HG03469 (cell line): ENCODE results near the gene NLGN4X.

Experiments used
- ATAC-seq: cut with Tn5 transposase; IDR thresholded peaks from one replicate; pipeline ENCODE4 v1.9.1; 2021; ENCODE audit warnings: mild to moderate bottlenecking, moderate library complexity, moderate number of reproducible peaks; ENCODE audit not compliant: unreplicated experiment

Gene NLGN4X

DNA sequence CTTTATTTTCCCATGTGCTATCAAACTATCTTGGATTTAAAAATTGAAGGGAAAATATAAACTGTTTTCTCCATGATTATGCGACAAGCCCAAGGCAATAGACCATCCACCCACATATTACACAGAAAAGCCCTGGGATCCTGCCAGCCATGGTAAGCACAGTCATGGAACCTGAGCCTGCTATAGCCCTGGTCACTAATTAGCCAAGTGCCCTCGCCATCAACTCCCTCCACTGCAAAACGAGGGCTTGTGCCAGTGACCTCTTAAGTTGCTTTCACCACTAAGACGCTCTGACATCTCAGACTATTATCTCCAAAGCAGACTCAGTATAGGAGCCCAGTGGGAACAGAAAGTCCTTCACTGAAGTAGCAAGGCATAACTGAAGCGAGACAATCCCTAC lies 69.2 kb downstream of the NLGN4X start:
- no peak for ATAC-seq

DNA sequence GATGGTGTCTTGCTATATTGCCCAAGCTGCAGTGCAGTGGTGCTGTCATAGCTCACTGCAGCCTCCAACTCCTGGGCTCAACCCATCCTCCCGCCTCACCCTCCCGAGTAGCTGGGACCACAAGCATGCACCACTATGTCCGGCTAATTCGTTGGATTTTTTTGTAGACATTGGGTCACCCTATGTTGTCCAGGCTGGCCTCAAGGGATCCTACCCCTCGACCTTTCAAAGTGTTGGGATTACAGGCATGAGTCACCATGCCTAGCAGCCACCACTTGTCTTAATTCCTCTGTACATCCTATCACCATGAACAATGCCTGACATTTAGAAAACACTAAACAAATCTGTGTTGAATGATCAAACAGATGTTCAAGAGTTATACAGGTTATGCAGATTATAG lies 76.7 kb downstream of the NLGN4X start:
- no peak for ATAC-seq

DNA sequence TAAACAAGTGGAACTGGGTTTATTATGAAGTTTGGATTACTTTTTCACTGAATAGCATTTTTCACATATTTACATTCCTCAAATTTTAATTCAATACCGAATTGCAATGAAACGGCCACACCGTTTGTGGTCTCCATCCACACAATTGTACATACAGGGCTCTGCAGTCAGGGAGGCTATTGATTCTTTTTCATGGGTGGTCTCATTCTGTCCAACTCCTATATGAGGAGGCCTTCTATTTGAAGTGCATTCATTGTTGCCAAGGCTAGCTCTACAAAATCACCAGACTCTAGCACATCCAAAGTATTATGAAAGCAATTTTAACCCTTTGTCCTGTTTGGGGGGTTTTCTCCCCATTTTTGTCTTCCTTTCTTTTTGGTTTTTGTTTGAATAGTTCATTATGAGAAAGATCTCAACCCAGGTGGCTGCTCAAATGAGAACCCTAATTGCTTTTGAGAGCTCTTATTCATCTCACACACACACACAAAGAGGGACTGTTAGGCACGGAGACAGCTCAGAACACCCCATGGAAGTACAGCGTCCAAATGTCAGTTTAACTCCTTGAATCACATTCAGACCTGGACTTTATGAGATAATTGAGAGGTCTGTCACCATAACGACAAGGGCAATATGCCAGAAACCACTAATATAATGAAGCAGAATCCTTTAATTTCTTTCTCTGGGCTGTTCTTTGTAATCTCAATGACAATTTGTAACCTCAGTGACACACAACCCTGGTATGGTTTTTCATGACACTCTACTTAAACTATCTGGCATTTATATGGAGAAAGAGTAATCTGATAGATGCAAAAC lies 79.4 kb downstream of the NLGN4X start:
- no peak for ATAC-seq

DNA sequence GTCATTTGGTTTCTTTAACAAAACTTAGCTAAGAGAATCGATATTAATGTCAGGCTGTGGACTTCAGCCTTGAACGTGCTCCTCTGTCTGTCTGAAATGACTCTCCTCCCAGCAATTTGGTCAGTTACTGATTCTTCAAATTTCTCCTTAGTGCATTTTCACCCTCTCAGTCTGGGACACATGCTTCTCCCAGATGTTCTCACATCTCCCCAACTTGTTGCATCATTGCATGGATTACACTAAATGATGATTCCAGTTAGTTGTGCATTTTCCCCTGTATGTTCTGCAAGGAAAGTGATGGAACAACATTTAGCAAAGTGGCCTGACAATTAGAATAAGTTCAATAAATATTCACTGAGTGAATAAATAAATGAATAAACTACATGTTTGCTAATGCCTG lies 94.4 kb downstream of the NLGN4X start:
- no peak for ATAC-seq

DNA sequence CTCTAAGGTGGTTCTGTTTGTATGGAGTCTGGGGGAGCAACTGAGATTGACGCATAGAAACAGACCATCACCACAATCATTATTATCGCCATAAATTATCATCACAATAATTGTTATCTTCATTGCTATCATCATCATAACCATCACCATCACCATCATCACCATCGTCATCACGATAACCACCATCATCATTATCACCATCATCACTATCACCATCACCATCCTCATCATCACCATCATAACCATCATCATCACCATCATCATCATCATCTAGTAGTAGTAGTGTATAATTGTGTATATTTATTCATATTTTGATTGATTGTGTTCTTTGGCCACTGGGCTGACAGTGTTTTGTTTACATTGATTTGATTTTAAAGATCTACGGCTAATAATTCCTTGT lies 95.7 kb downstream of the NLGN4X start:
- ATAC-seq = no peak

DNA sequence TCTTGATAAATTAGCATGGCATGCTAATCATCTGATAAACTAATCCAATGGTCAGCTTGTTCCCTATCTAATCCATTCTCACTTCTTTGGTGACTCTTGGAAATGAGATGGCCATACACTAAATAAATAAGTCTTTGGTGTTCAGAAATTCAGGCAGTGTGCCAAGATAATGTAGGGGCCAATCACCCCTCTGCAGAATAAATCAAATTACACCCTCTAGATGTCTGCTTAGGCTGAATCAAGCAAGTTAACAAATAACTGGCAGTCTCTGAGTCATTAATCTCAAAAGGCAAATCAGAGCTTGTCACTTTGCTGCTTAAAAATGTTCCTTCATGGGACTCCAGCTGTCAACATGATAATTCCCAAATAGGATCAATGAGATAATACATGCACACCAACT lies 97.4 kb downstream of the NLGN4X start:
- no peak for ATAC-seq

DNA sequence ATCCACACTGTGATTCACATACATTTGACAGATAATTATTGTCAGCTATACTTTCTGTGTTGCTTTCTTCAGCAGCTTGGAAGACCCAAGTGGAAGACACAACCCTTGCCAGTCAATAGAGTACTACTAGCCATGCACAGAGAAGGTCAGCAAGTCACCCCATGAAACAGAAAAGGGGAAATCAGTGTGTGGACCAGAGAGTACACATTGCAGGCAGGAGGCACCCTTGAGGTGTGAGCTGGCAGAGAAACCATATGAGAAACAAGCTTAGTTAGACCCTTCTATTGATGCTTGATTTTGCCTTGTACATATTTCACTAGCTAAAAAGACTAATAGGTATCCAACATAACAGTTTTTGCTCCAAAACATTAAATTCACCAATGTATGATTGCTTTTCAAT lies 99.5 kb downstream of the NLGN4X start:
- ATAC-seq = no peak

DNA sequence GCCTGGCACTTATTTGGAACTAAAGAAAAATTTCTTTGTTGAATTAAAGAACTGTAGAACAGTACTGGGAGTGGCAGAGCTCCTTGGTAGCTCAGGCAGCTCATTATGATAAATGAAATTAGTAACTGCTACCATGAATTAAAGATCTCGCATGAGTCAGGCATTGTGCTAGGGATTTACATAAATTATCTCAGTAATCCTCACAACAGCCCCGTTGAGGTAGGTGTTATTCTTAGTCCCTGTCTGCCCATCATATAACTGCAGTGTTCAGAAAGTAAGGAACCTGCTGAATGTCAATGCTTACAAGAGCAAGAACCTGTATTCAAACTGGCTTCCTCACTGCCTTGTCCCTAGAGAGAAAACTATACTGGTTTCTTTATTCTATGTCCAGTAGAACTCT lies 108.3 kb downstream of the NLGN4X start:
- no peak for ATAC-seq

DNA sequence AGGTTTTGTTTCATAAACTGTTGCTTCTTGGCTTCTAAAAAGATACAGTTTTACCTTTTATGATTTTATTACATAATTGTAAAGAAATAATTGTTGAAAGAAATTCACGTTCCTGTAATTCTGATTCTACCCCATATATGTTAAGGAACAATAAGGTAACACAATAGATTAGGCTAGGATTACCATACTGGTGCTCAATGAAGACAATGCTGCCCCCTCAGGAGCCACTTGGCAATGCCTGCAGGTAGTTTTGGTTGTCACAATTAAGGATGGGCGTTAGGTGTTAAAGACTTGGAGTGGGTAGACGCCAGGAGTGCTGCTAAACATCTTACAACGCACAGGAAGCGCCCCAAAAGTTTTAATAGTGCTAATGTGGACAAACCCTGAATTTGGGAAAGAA lies 133.2 kb downstream of the NLGN4X start:
- no peak for ATAC-seq

DNA sequence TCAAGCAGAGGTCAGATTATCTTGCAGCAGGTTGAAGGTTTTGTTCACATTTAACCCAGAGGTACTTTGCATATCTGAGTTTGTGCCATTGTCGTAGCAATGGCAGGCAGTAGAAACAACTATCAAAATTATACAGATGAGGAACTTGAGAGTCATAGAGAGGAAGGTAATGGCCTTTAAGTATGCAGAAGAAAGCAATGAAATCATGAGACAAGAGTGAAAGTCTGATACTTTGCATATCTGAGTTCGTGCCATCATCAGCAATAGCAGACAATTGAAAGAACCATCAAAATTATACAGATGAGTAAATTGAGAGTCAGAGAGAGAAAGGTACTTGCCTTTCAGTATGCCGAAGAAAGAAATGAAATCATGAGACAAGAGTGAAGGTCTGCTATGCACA lies 154.1 kb downstream of the NLGN4X start:
- no peak for ATAC-seq

DNA sequence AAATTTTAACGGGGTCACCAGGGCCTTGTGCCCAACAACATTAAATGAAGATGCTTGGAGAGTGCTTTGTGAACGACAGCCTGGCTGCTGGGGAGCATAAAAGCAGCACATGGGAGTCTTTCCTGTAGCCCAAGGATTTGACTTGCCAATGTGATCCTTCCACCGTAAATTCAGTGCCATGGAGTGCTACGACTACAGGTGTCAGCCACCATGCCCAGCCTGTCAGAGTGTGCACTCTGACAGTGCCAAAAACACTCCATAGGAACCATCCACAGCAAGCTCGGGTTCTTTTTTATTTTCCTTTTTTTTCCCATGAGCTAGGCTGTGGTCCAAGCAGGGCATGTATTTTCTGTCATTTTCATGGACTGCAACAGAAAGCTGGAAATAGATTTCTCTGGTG lies 156.9 kb downstream of the NLGN4X start:
- ATAC-seq = no peak

DNA sequence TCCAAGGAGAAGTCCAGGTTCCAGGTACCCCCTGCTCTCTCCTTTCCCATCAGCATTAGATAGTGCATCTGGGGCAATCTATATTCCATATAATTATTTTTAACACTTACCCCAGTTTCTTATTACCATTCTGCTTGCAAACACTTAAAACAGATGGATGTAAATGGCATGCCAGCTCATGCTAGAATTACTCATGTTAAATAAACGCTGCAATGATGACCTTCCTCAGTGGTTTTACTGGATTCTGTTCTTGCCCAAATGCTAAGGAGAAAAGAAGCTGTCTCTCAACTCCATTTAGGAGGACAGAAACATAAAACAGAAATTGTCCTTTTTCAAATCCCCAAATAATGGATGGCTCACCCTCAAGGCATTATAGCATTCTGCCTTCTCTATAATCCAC lies 161.1 kb downstream of the NLGN4X start:
- no peak for ATAC-seq

DNA sequence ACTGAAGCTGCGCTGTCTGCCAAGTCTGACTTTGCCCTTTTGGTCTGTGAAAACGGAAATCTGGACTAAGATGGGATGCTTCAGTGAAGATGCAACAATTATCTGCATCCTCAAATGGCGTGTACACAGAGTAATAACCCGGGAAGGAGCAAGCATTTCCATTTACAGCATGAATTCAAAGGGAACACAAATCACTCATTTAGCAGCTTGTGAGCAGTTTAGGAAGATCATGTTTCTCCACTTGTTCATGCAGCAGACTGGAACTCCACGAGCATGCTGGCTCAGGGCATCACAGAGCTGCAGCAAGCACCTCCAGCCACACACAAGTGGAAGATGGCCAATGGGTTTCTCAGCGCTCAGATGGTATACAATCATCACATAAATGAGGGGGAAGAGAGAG lies 175.5 kb downstream of the NLGN4X start:
- ATAC-seq = no peak

DNA sequence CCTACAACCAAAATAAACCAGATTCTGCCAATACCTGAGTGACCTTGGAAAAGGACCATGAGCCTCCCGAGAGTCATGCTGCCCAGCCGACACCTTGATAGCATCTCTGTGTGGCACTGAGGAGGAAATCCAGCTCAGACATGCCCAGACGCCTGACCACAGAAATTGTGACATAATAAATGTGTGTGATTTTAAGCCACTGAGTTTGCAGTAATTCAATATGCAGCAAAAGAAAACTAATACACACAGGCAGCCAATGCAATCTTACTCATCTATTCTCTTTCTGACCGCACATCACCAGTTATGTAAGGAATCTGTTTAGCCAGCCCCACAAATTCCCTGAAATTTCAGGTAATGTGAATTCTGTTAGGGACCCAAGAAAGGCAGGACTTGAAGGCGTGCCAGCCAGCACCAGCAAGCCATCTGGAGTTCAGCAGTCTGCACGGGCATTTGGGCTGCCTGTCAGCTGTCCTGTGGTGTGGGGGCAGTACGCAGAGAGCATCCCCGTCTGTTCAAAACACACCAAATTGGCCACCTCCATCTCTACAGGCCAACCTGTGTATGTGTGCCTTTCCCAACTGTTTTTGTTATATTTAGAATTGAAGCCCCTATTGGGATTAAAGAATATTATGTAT lies 176.4 kb downstream of the NLGN4X start:
- ATAC-seq = no peak

DNA sequence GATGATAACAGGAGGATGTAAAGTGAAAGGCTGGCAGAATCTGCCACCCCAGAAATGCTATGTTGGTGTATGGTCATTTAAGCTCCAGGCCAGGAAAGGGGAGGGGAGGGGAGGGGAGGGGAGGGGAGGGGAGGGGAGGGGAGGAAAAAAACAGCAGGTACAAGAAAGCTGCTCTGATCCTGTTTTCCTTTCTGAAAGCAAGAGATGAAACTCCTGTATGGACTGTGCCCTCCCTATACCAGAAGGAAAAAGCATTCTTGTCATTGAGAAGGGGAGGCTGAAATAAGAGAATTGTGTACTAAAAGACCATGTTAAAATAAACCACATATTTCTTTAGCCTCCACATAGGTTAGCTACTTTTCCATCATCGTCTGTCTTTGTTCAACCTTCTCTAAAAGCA lies 179.5 kb downstream of the NLGN4X start:
- ATAC-seq = no peak

DNA sequence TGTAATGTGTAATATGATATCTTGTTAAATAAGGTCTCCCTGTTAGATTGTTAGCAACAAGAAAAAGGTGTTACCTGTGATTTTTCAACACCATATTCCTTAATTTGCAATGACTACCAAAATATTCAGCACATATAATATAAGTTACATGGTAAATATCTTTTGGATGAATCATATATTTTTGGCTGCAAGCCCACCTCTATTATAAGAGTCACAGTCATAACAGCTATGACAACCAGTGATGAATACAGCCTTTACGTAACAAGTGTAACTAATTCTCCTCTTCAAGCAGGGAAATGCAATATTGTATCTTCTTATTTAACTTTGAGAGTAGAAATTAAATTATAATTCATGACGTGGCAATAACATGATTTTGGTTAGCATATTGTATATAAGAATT lies 187.0 kb downstream of the NLGN4X start:
- no peak for ATAC-seq

DNA sequence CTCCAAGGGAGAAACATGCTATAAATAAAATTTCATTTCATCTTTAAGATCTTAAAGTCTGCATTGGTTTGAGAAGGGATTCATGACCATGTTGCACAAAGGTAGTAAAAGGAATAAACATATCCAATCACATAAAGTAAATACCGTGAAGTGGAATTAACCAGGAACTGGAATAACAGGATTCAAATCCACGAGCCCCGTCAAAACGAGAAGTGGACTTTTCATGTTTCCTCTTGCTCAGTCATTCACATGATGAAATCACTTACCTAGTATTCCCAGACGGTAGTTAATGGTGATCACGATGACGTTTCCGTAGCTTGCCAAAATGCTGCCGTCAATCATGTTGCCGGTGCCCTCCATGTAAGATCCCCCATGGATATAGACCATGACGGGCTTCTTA lies 199.7 kb downstream of the NLGN4X start:
- ATAC-seq = no peak

DNA sequence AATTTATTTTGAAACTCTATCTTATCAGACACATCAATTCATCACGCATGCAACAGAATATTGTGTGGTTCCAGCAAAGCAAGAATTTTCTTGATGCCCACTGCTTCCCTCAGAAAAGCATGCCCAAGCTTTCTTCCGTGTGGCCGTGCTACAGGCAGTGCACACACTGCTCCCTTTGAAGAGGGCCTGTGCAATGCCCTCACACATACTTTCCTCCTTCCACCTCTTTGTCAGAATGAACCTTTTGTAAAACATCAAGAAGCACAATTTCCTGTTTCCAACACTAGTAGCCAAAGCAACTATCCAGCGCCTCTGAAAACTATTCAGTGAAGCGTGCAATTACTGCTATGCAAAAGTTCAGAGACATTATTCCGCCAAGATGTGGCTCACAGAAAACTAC lies 201.7 kb downstream of the NLGN4X start:
- no peak for ATAC-seq

DNA sequence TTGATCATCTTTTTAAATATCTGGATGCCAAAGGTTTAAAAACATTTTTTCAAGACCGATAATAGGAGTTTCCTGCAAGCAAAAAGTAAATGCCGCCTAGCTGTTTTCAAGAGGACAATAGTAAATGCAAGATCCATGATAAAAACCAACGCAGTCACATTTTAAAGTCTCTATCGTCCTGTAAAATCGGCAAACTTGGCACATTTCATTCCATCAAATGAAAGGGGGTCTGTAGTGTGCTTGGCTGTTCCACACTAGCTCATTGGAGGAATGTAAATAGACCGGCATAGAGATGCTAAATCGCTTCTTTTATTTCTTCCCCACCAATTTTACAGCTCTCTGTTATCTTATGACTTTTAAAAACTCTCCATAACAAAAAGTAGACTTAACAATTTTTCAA lies 202.2 kb downstream of the NLGN4X start:
- no peak for ATAC-seq

DNA sequence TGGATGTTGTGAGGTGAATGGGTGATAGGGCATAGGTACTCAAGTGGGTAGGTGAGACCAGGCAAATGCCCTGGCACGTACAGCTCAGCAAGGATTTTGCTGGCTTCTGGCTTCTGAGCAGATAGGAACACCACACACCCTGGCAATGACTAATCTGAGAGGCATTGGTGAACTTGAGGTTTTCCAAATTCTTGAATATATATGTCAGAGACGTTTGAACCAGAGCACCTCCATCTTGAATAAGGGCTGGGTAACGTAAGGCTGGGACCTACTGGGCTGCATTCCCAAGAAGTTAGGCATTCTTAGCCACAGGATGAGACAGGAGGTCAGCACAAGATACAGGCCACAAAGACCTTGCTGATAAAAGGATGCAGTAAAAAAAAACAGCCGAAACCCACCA lies 204.5 kb downstream of the NLGN4X start:
- ATAC-seq = no peak

DNA sequence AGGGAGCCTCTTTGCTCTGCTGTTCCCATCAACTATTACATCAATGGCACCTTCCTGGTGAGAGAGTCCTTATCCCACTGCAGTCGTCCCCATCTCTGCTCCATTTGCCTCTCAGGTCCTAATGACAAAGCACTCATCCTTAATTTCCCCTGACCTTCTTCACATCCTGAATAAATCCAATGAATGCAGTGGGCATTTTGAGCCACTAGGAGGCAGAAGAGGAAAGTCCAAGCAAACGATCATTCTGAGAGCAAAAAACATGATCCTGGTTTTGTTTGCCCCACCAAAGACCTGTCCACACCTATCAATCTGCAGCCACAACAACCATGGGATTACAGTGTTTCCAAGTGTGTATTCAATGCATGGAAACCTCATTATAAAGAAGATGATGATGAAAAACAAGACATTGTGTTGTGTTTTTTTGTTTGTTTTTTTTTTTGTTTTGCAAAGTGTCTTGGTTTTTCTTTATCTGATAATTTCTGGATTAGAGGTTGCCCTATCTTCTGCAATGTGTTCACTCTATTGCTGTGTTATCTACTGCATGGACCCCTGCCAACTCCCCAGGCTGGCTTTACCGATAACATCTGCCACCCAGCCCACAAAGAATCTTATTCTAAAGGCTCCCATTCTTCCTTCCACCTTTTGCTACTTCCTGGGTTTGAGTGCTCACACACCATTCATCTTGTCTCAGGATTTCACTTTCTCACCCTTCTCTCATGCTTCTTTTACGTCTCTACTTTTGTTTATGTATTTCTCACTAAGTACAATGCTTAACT lies 207.2 kb downstream of the NLGN4X start:
- ATAC-seq = no peak

DNA sequence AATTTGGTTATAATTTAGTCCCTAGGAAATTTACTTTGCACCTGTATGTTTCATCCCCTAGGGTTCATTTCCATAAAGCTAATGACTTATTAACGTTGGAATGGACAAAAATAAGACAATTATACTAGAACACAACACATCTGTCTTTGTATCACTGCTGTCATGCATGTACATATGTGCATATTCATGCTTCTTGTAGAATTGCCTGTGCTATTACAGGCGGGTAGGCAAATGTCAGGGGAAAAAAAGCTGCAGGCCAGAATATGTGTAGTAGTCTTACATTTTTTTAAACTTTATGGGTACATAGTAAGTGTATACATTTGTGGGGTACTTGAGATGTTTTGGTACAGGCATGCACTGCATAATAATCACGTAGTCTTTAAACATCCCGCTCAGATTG lies 209.6 kb downstream of the NLGN4X start:
- ATAC-seq = no peak
